GM23338 (cell line): ENCODE results near the gene SMG7.

ENCODE experiments used
- CREB1 ChIP-seq: fragments of 250-450 bp; sonication (Bioruptor Pico); IDR thresholded peaks from 2 replicates; pipeline ENCODE4 v1.5.0; 2020; ENCODE audit warnings: low read depth, mild to moderate bottlenecking, moderate library complexity
- EZH2 ChIP-seq: fragments of 200-600 bp; sonication (generic); IDR thresholded peaks from one replicate; pipeline ENCODE4 v1.8.0; 2017; ENCODE audit warnings: antibody characterized with exemption, mild to moderate bottlenecking, low read depth; ENCODE audit not compliant: unreplicated experiment
- EZH2phosphoT487 ChIP-seq: fragments of 200-600 bp; sonication (generic); IDR thresholded peaks from one replicate; pipeline ENCODE4 v1.8.1; 2018; ENCODE audit warnings: antibody characterized with exemption; ENCODE audit not compliant: unreplicated experiment
- JUNB ChIP-seq: IDR thresholded peaks from one replicate; pipeline ENCODE4 v1.6.1; 2016; ENCODE audit warnings: antibody characterized with exemption; ENCODE audit not compliant: unreplicated experiment
- POLR2AphosphoS5 ChIP-seq: IDR thresholded peaks from 2 replicates; pipeline ENCODE4 v1.6.1; 2016; ENCODE audit warnings: antibody characterized with exemption, low read depth
- ZNF331 ChIP-seq: fragments of 250-450 bp; sonication (Bioruptor Pico); IDR thresholded peaks from 2 replicates; pipeline ENCODE4 v1.5.0; 2020; ENCODE audit warnings: low read depth, mild to moderate bottlenecking, moderate library complexity
- TF ChIP-seq, protein P1 (sequence below): IDR thresholded peaks from 2 replicates; pipeline ENCODE4 v1.6.1; 2016; ENCODE audit warnings: antibody characterized with exemption
- TF ChIP-seq, protein P2 (sequence below), 2 experiments: fragments of 200-600 bp in 1 of 2; sonication (generic) in 1 of 2; conservative IDR thresholded peaks; 2 replicates each; pipeline versions ENCODE4 v1.5.1 to v1.6.1; 2016 to 2017; ENCODE audit warnings: antibody characterized with exemption in 2 of 2, low read depth in 2 of 2, mild to moderate bottlenecking in 2 of 2, moderate library complexity in 1 of 2
- TF ChIP-seq, protein P3 (sequence below): IDR thresholded peaks from one replicate; pipeline ENCODE4 v1.6.1; 2018; ENCODE audit warnings: antibody characterized with exemption; ENCODE audit not compliant: unreplicated experiment

DNA sequence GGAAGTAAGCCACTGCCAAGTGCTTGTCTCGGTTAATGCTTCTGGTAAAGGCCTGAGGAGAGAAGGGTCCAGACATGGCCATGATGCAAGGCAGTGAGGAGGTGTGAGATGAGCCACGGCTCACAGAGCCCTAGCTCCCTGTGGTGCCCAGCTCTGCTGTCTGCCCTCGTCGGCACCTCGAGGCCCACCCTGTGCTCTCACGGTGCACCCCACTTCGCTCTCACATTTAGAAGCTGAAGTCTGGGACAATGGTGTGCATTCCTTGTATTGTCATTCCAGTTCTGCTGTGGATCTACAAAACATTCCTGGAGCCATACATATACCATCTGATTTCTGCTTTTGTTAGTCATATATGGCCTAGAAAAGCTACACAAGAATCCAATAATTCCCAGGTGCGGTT, 114.6 kb downstream of the SMG7 start:
- TF ChIP-seq, protein P1, sequence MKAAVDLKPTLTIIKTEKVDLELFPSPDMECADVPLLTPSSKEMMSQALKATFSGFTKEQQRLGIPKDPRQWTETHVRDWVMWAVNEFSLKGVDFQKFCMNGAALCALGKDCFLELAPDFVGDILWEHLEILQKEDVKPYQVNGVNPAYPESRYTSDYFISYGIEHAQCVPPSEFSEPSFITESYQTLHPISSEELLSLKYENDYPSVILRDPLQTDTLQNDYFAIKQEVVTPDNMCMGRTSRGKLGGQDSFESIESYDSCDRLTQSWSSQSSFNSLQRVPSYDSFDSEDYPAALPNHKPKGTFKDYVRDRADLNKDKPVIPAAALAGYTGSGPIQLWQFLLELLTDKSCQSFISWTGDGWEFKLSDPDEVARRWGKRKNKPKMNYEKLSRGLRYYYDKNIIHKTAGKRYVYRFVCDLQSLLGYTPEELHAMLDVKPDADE = no peak
- no peak for TF ChIP-seq EZH2
- TF ChIP-seq, protein P2, sequence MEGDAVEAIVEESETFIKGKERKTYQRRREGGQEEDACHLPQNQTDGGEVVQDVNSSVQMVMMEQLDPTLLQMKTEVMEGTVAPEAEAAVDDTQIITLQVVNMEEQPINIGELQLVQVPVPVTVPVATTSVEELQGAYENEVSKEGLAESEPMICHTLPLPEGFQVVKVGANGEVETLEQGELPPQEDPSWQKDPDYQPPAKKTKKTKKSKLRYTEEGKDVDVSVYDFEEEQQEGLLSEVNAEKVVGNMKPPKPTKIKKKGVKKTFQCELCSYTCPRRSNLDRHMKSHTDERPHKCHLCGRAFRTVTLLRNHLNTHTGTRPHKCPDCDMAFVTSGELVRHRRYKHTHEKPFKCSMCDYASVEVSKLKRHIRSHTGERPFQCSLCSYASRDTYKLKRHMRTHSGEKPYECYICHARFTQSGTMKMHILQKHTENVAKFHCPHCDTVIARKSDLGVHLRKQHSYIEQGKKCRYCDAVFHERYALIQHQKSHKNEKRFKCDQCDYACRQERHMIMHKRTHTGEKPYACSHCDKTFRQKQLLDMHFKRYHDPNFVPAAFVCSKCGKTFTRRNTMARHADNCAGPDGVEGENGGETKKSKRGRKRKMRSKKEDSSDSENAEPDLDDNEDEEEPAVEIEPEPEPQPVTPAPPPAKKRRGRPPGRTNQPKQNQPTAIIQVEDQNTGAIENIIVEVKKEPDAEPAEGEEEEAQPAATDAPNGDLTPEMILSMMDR (conservative IDR thresholded peaks at IDR 0.05; ENCODE audit: low read depth in 2 of 2) = no peak
- TF ChIP-seq EZH2phosphoT487 = no peak
- no peak for TF ChIP-seq JUNB
- TF ChIP-seq, protein P3, sequence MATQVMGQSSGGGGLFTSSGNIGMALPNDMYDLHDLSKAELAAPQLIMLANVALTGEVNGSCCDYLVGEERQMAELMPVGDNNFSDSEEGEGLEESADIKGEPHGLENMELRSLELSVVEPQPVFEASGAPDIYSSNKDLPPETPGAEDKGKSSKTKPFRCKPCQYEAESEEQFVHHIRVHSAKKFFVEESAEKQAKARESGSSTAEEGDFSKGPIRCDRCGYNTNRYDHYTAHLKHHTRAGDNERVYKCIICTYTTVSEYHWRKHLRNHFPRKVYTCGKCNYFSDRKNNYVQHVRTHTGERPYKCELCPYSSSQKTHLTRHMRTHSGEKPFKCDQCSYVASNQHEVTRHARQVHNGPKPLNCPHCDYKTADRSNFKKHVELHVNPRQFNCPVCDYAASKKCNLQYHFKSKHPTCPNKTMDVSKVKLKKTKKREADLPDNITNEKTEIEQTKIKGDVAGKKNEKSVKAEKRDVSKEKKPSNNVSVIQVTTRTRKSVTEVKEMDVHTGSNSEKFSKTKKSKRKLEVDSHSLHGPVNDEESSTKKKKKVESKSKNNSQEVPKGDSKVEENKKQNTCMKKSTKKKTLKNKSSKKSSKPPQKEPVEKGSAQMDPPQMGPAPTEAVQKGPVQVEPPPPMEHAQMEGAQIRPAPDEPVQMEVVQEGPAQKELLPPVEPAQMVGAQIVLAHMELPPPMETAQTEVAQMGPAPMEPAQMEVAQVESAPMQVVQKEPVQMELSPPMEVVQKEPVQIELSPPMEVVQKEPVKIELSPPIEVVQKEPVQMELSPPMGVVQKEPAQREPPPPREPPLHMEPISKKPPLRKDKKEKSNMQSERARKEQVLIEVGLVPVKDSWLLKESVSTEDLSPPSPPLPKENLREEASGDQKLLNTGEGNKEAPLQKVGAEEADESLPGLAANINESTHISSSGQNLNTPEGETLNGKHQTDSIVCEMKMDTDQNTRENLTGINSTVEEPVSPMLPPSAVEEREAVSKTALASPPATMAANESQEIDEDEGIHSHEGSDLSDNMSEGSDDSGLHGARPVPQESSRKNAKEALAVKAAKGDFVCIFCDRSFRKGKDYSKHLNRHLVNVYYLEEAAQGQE = no peak
- TF ChIP-seq ZNF331 (CRISPR knock-in tag) = no peak
- TF ChIP-seq POLR2AphosphoS5 = no peak
- no peak for TF ChIP-seq CREB1
